H9 (cell line): ENCODE results near the gene CCDC40. TPM values are rescaled to one million over a fixed set of nuclear protein-coding genes. Genes with fewer than 3 reads are reported as not detected.
A peak's percentile ranks its signal among the peaks of the same experiment; 100 is the strongest.

Experiments
- DNase-seq: peaks from one replicate; pipeline ENCODE4 v3.0.0-alpha.2; 2017
- H2AFZ ChIP-seq: one replicate; pipeline ENCODE4 v1.6.1; 2013; ENCODE audit warnings: mild to moderate bottlenecking, low read length, control low read depth, moderate library complexity
- H2AK5ac ChIP-seq: 2 replicates; pipeline ENCODE4 v1.6.1; 2013; ENCODE audit warnings: low read length, control low read depth, mixed read lengths; ENCODE audit not compliant: insufficient read length
- H2BK120ac ChIP-seq: one replicate; pipeline ENCODE4 v1.6.1; 2013; ENCODE audit warnings: low read depth, mild to moderate bottlenecking, low read length, control low read depth, inconsistent platforms; ENCODE audit not compliant: poor library complexity, severe bottlenecking
- H2BK12ac ChIP-seq: 2 replicates; pipeline ENCODE4 v1.6.1; 2013; ENCODE audit warnings: low read length, control low read depth, mixed read lengths, low read depth; ENCODE audit not compliant: insufficient read length
- H2BK15ac ChIP-seq: 2 replicates; pipeline ENCODE4 v1.6.1; 2013; ENCODE audit warnings: low read depth, low read length, control low read depth
- H2BK20ac ChIP-seq: one replicate; pipeline ENCODE4 v1.6.1; 2013; ENCODE audit warnings: low read depth, mild to moderate bottlenecking, low read length, control low read depth, inconsistent platforms; ENCODE audit not compliant: poor library complexity, severe bottlenecking
- H2BK5ac ChIP-seq: 2 replicates; pipeline ENCODE4 v1.6.1; 2013; ENCODE audit warnings: low read length, control low read depth, mixed read lengths; ENCODE audit not compliant: insufficient read length
- H3K14ac ChIP-seq: 2 replicates; pipeline ENCODE4 v1.6.1; 2013; ENCODE audit warnings: low read length, control low read depth; ENCODE audit not compliant: insufficient read depth
- H3K18ac ChIP-seq: 2 replicates; pipeline ENCODE4 v1.6.1; 2013; ENCODE audit warnings: low read depth, mild to moderate bottlenecking, mixed read lengths, low read length, control low read depth; ENCODE audit not compliant: insufficient read length
- H3K23ac ChIP-seq: 2 replicates; pipeline ENCODE4 v1.6.1; 2013; ENCODE audit warnings: low read length, control low read depth, mixed read lengths, low read depth; ENCODE audit not compliant: insufficient read length
- H3K23me2 ChIP-seq: 2 replicates; pipeline ENCODE4 v1.6.1; 2013; ENCODE audit warnings: low read depth, mild to moderate bottlenecking, mixed read lengths, low read length, control low read depth; ENCODE audit not compliant: insufficient read length, poor library complexity, severe bottlenecking
- H3K27ac ChIP-seq: 2 replicates; pipeline ENCODE4 v1.5.1; 2013; ENCODE audit warnings: low read length, control low read depth, mixed read lengths, low read depth; ENCODE audit not compliant: insufficient read length
- H3K27me3 ChIP-seq: 2 replicates; pipeline ENCODE4 v1.6.1; 2013; ENCODE audit warnings: low read length, control low read depth, inconsistent platforms; ENCODE audit not compliant: insufficient read depth
- H3K4ac ChIP-seq: 2 replicates; pipeline ENCODE4 v1.6.1; 2013; ENCODE audit warnings: low read depth, mild to moderate bottlenecking, control low read depth, inconsistent platforms, low read length, moderate library complexity
- H3K4me1 ChIP-seq: 2 replicates; pipeline ENCODE4 v1.6.1; 2013; ENCODE audit warnings: low read length, control low read depth, inconsistent platforms; ENCODE audit not compliant: insufficient read depth
- H3K4me2 ChIP-seq: 2 replicates; pipeline ENCODE4 v1.6.1; 2013; ENCODE audit warnings: low read length, control low read depth, mixed read lengths; ENCODE audit not compliant: insufficient read length, insufficient read depth
- H3K56ac ChIP-seq: 2 replicates; pipeline ENCODE4 v1.6.1; 2013; ENCODE audit warnings: low read depth, mild to moderate bottlenecking, mixed read lengths, low read length, control low read depth; ENCODE audit not compliant: insufficient read length
- H3K79me1 ChIP-seq: 2 replicates; pipeline ENCODE4 v1.6.1; 2013; ENCODE audit warnings: low read depth, mild to moderate bottlenecking, moderate library complexity, low read length, control low read depth, inconsistent platforms; ENCODE audit not compliant: insufficient read depth, poor library complexity, severe bottlenecking
- H3K79me2 ChIP-seq: 2 replicates; pipeline ENCODE4 v1.6.1; 2013; ENCODE audit warnings: low read length, control low read depth, inconsistent platforms; ENCODE audit not compliant: insufficient read depth
- H3K9ac ChIP-seq: 2 replicates; pipeline ENCODE4 v1.6.1; 2013; ENCODE audit warnings: low read length, control low read depth, mixed read lengths; ENCODE audit not compliant: insufficient read length; ENCODE audit errors: extremely low read depth
- H3K9me3 ChIP-seq: one replicate; pipeline ENCODE4 v1.6.1; 2013; ENCODE audit warnings: low read depth, low read length, inconsistent platforms; ENCODE audit not compliant: control insufficient read depth
- H3T11ph ChIP-seq: one replicate; pipeline ENCODE4 v1.6.1; 2013; ENCODE audit warnings: mild to moderate bottlenecking, low read length, control low read depth, inconsistent platforms
- H4K20me1 ChIP-seq: one replicate; pipeline ENCODE4 v1.6.1; 2013; ENCODE audit not compliant: control insufficient read depth, insufficient read length, insufficient read depth
- H4K5ac ChIP-seq: 2 replicates; pipeline ENCODE4 v1.6.1; 2013; ENCODE audit warnings: low read depth, mild to moderate bottlenecking, mixed read lengths, low read length, control low read depth; ENCODE audit not compliant: insufficient read length
- H4K8ac ChIP-seq: replicated peaks from 2 replicates; pipeline ENCODE4 v1.6.1; 2013; ENCODE audit warnings: low read length, control low read depth, mixed read lengths, low read depth; ENCODE audit not compliant: insufficient read length
- H4K91ac ChIP-seq: 2 replicates; pipeline ENCODE4 v1.6.1; 2013; ENCODE audit warnings: low read depth, mild to moderate bottlenecking, moderate library complexity, mixed read lengths, low read length, control low read depth; ENCODE audit not compliant: insufficient read length
- H3K27ac Mint-ChIP-seq, 3 experiments: 2 replicates in 2 of 3; 3 replicates in 1 of 3; pipeline ENCODE4 v1.8.0; 2020 to 2021; ENCODE audit warnings: mixed read lengths in 3 of 3, mild to moderate bottlenecking in 1 of 3, moderate library complexity in 1 of 3
- H3K27me3 Mint-ChIP-seq: 2 replicates; pipeline ENCODE4 v1.8.0; 2021; ENCODE audit warnings: low read depth, mild to moderate bottlenecking, moderate library complexity, mixed read lengths
- H3K36me3 Mint-ChIP-seq, 3 experiments: 2 replicates in 2 of 3; 3 replicates in 1 of 3; pipeline ENCODE4 v1.8.0; 2020 to 2021; ENCODE audit warnings: low read depth in 3 of 3, mixed read lengths in 3 of 3; ENCODE audit not compliant: insufficient read depth in 1 of 3
- H3K4me1 Mint-ChIP-seq, 2 experiments: 2 replicates each; pipeline ENCODE4 v1.8.0; 2020; ENCODE audit warnings: mixed read lengths in 2 of 2
- H3K4me3 Mint-ChIP-seq, 2 experiments: 2 replicates in 1 of 2; 3 replicates in 1 of 2; pipeline ENCODE4 v1.8.0; 2020 to 2021; ENCODE audit warnings: mild to moderate bottlenecking in 2 of 2, mixed read lengths in 2 of 2, moderate library complexity in 1 of 2
- H3K9me3 Mint-ChIP-seq, 2 experiments: 2 replicates in 1 of 2; 3 replicates in 1 of 2; pipeline ENCODE4 v1.8.0; 2020; ENCODE audit warnings: mild to moderate bottlenecking in 2 of 2, mixed read lengths in 2 of 2, moderate library complexity in 1 of 2
- CTCF ChIP-seq: fragments of 200-600 bp; sonication (generic); conservative IDR thresholded peaks from 3 replicates; pipeline ENCODE4 v1.8.0; 2021; ENCODE audit warnings: antibody characterized with exemption, mild to moderate bottlenecking
- WGBS: extraction: QIAGEN DNeasy Blood & Tissue Kit; methylation state at CpG from one replicate; pipeline ENCODE4 v1.1.7; 2013; ENCODE audit warnings: missing lambda C conversion rate, low lambda C conversion rate, mixed read lengths; ENCODE audit not compliant: insufficient read length; ENCODE audit errors: extremely low coverage; 5-methylcytosine and 5-hydroxymethylcytosine counted together
- total RNA-seq: library from RNA; stranded (reverse); gene quantifications from 2 replicates; pipeline ENCODE4 v1.2.1, GENCODE V29; 2021

CCDC40 gene
- total RNA-seq, 1 experiment from 2014 or later: 8.9 TPM

GRCh38 chr17:80080081-80080480, 43.6 kb downstream of the CCDC40 start:
- Histone ChIP-seq H3K9me3 (no peaks in the 10 kb centered on the region), H2AFZ (no peak overlapping the region), H3K56ac (no peak overlapping the region), H3K4me1 (no peaks in the 10 kb centered on the region), H3K27me3 (no peaks in the 10 kb centered on the region), H3K14ac (no peak overlapping the region), H2BK15ac (no peak overlapping the region), H3K18ac (no peak overlapping the region), H3K4me2 (no peak overlapping the region), H3K27ac (no peak overlapping the region), H2BK5ac (no peak overlapping the region), H4K8ac (no peak overlapping the region), H3K79me2 (no peaks in the 10 kb centered on the region), H2AK5ac (no peak overlapping the region), H3K9ac (no peak overlapping the region), H3K79me1 (no peaks in the 10 kb centered on the region), H4K5ac (no peak overlapping the region), H2BK20ac (no peak overlapping the region), H3K4ac (no peak overlapping the region), H4K91ac (no peak overlapping the region), H2BK12ac (no peak overlapping the region), H4K20me1 (no peaks in the 10 kb centered on the region), H2BK120ac (no peak overlapping the region), H3T11ph (no peak overlapping the region), H3K23me2 (no peaks in the 10 kb centered on the region), H3K23ac (no peak overlapping the region)
- H3K4me3 Mint-ChIP-seq: no peak overlapping the region
- H3K9me3 Mint-ChIP-seq: peaks cover 0 to 4% of the 10 kb centered on the region in 2 experiments; a peak in 1 of 5 replicates
- peaks cover 3% of the 10 kb centered on the region for H3K27me3 Mint-ChIP-seq
- peaks cover 9 to 13% of the 10 kb centered on the region in 2 experiments for H3K4me1 Mint-ChIP-seq
- H3K27ac Mint-ChIP-seq: peak overlapping the region in 2 of 3 experiments; percentile 5 to 38; a peak in 2 of 7 replicates
- H3K36me3 Mint-ChIP-seq: 0 out of 7 replicates have a peak, but pooled peaks cover 0 to 3% (median 0%) of the 10 kb centered on the region in 3 experiments
- TF ChIP-seq CTCF: no peak
- WGBS: no CpG with 5 or more reads among the region's 6 CpGs
- no peak for DNase-seq
